Activated T-helper 2 cell treated with anti-CD3 and anti-CD28 coated beads, Interferon-gamma antibody, Interleukin-2, Interleukin-4, amounts not matched to agents 10 μg/mL and 5 μg/mL and 100 μg/mL, durations not matched to agents 14 hours and 24 hours and 36 hours (primary cell): ENCODE results near the gene ARSI. TPM values are rescaled to one million over a fixed set of nuclear protein-coding genes. Genes with fewer than 3 reads are reported as not detected.

Experiments
- DNase-seq: peaks from one replicate; pipeline ENCODE4 v3.0.0; 2021; ENCODE audit warnings: low spot score
- H3K27ac Mint-ChIP-seq: one replicate; pipeline ENCODE4 v1.8.0; 2021; ENCODE audit warnings: mixed read lengths
- H3K27me3 Mint-ChIP-seq: one replicate; pipeline ENCODE4 v1.8.0; 2021; ENCODE audit warnings: low read depth, mixed read lengths
- H3K36me3 Mint-ChIP-seq: one replicate; pipeline ENCODE4 v1.8.0; 2021; ENCODE audit warnings: low read depth, mixed read lengths
- H3K4me1 Mint-ChIP-seq: one replicate; pipeline ENCODE4 v1.8.0; 2021; ENCODE audit warnings: low read depth, mixed read lengths
- H3K4me3 Mint-ChIP-seq: one replicate; pipeline ENCODE4 v1.8.0; 2021; ENCODE audit warnings: low read depth, mild to moderate bottlenecking, moderate library complexity, mixed read lengths
- H3K9me3 Mint-ChIP-seq: one replicate; pipeline ENCODE4 v1.8.0; 2021; ENCODE audit warnings: mixed read lengths
- intact Hi-C: fragments of 100-400 bp; cut with micrococcal nuclease; formaldehyde crosslinking; loops from one replicate; pipeline ENCODE4 v1.15.1; 2023
- total RNA-seq: library from RNA; stranded (reverse); gene quantifications from 2 replicates; pipeline ENCODE4 v1.2.3, GENCODE V29; 2022

Gene ARSI
- total RNA-seq, 1 donor from 2014 or later = not detected

- no peaks in the 10 kb centered on the region for H3K36me3 Mint-ChIP-seq
- no peaks in the 10 kb centered on the region for H3K9me3 Mint-ChIP-seq
- H3K27me3 Mint-ChIP-seq = peaks cover 8% of the 10 kb centered on the region
- no peak for DNase-seq
- no peaks in the 10 kb centered on the region for H3K4me1 Mint-ChIP-seq
- intact Hi-C loops = no loop called here
- H3K4me3 Mint-ChIP-seq = no peak overlapping the region
- H3K27ac Mint-ChIP-seq = no peak overlapping the region
These were observed 8.4 kb upstream of the ARSI start for GRCh38 chr5:150311015-150311692.

- H3K27me3 Mint-ChIP-seq = peaks cover 15% of the 10 kb centered on the region
- no peaks in the 10 kb centered on the region for H3K36me3 Mint-ChIP-seq
- no peak overlapping the region for H3K4me3 Mint-ChIP-seq
- H3K27ac Mint-ChIP-seq = no peak overlapping the region
- no peak for DNase-seq
- no peaks in the 10 kb centered on the region for H3K4me1 Mint-ChIP-seq
- no peaks in the 10 kb centered on the region for H3K9me3 Mint-ChIP-seq
- intact Hi-C loops = no loop called here
These were observed 7.5 kb upstream of the ARSI start for GRCh38 chr5:150310246-150310645.

- no peak for DNase-seq
- Mint-ChIP-seq H3K36me3 (no peaks in the 10 kb centered on the region), H3K27ac (no peak overlapping the region), H3K9me3 (no peaks in the 10 kb centered on the region), H3K4me3 (no peak overlapping the region), H3K27me3 (peaks cover 19% of the 10 kb centered on the region), H3K4me1 (no peaks in the 10 kb centered on the region)
- intact Hi-C loops = no loop called here
These were observed 7.2 kb upstream of the ARSI start for GRCh38 chr5:150309886-150310239.

- no peak overlapping the region for H3K4me3 Mint-ChIP-seq
These were observed 6.6 kb upstream of the ARSI start for GRCh38 chr5:150309101-150309885.

GRCh38 chr5:150307617-150308426 lies 5.1 kb upstream of the ARSI start:
- intact Hi-C loops = no loop called here
- H3K36me3 Mint-ChIP-seq = no peaks in the 10 kb centered on the region

More at GRCh38 chr5:150309101-150309885, 6.6 kb upstream of the ARSI start:
- DNase-seq = no peak
- peaks cover 20% of the 10 kb centered on the region for H3K27me3 Mint-ChIP-seq
- no peaks in the 10 kb centered on the region for H3K9me3 Mint-ChIP-seq
- intact Hi-C loops = no loop called here
- no peaks in the 10 kb centered on the region for H3K4me1 Mint-ChIP-seq
- no peak overlapping the region for H3K27ac Mint-ChIP-seq
- H3K36me3 Mint-ChIP-seq = no peaks in the 10 kb centered on the region

GRCh38 chr5:150306775-150307174 lies 4.1 kb upstream of the ARSI start:
- Mint-ChIP-seq H3K36me3 (no peaks in the 10 kb centered on the region), H3K4me3 (no peak overlapping the region), H3K27ac (no peak overlapping the region), H3K27me3 (peaks cover 33% of the 10 kb centered on the region), H3K4me1 (no peaks in the 10 kb centered on the region), H3K9me3 (no peaks in the 10 kb centered on the region)
- intact Hi-C loops = no loop called here
- DNase-seq = no peak

More at GRCh38 chr5:150307617-150308426, 5.1 kb upstream of the ARSI start:
- no peak for DNase-seq
- Mint-ChIP-seq H3K27ac (no peak overlapping the region), H3K27me3 (peaks cover 31% of the 10 kb centered on the region), H3K9me3 (no peaks in the 10 kb centered on the region), H3K4me1 (no peaks in the 10 kb centered on the region), H3K4me3 (no peak overlapping the region)

- Mint-ChIP-seq H3K4me3 (no peak overlapping the region), H3K27me3 (peaks cover 39% of the 10 kb centered on the region), H3K36me3 (no peaks in the 10 kb centered on the region), H3K4me1 (no peaks in the 10 kb centered on the region), H3K27ac (no peak overlapping the region), H3K9me3 (no peaks in the 10 kb centered on the region)
- intact Hi-C loops = no loop called here
- no peak for DNase-seq
These were observed 2.9 kb upstream of the ARSI start for GRCh38 chr5:150305557-150305956.

GRCh38 chr5:150305095-150305494 lies 2.4 kb upstream of the ARSI start:
- no peak overlapping the region for H3K27ac Mint-ChIP-seq
- H3K27me3 Mint-ChIP-seq = peaks cover 40% of the 10 kb centered on the region
- no peaks in the 10 kb centered on the region for H3K36me3 Mint-ChIP-seq
- H3K4me1 Mint-ChIP-seq = no peaks in the 10 kb centered on the region
- H3K4me3 Mint-ChIP-seq = no peak overlapping the region
- DNase-seq = no peak
- intact Hi-C loops = no loop called here
- H3K9me3 Mint-ChIP-seq = no peaks in the 10 kb centered on the region

GRCh38 chr5:150304481-150305081 lies 1.9 kb upstream of the ARSI start:
- Mint-ChIP-seq H3K27ac (no peak overlapping the region), H3K4me3 (no peak overlapping the region), H3K4me1 (no peaks in the 10 kb centered on the region), H3K36me3 (no peaks in the 10 kb centered on the region), H3K9me3 (no peaks in the 10 kb centered on the region), H3K27me3 (peaks cover 44% of the 10 kb centered on the region)
- no peak for DNase-seq
- intact Hi-C loops = no loop called here

GRCh38 chr5:150303660-150304386 lies 1.1 kb upstream of the ARSI start:
- no peak for DNase-seq
- Mint-ChIP-seq H3K4me1 (no peaks in the 10 kb centered on the region), H3K9me3 (no peaks in the 10 kb centered on the region), H3K27ac (no peak overlapping the region), H3K36me3 (no peaks in the 10 kb centered on the region), H3K27me3 (peaks cover 44% of the 10 kb centered on the region), H3K4me3 (no peak overlapping the region)
- intact Hi-C loops = no loop called here

GRCh38 chr5:150303070-150303615 lies 438 bp upstream of the ARSI start:
- Mint-ChIP-seq H3K27me3 (peaks cover 43% of the 10 kb centered on the region), H3K4me1 (no peaks in the 10 kb centered on the region), H3K9me3 (no peaks in the 10 kb centered on the region), H3K27ac (no peak overlapping the region), H3K4me3 (no peak overlapping the region), H3K36me3 (no peaks in the 10 kb centered on the region)
- no peak for DNase-seq
- intact Hi-C loops = no loop called here

GRCh38 chr5:150301901-150302300 lies 804 bp downstream of the ARSI start:
- H3K4me3 Mint-ChIP-seq = no peak overlapping the region
- H3K27me3 Mint-ChIP-seq = peaks cover 41% of the 10 kb centered on the region
- intact Hi-C loops = no loop called here

More at GRCh38 chr5:150301901-150302300, 804 bp downstream of the ARSI start:
- H3K36me3 Mint-ChIP-seq = no peaks in the 10 kb centered on the region
- H3K4me1 Mint-ChIP-seq = no peaks in the 10 kb centered on the region
- no peaks in the 10 kb centered on the region for H3K9me3 Mint-ChIP-seq
- H3K27ac Mint-ChIP-seq = no peak overlapping the region
- no peak for DNase-seq
